Measurements from ENCODE around the gene ZSCAN9. TPM values are rescaled to one million over a fixed set of nuclear protein-coding genes. Genes with fewer than 3 reads are reported as not detected.

ZSCAN9 gene
- total RNA-seq, 1 experiment from 2014 or later, result 14.4 TPM

- no peak overlapping the region for H3K4me3 ChIP-seq (ENCODE audit: low read depth in 2 of 2, low read length in 2 of 2)
- BruUV-seq (replicated peaks), result no TSS peak
- H3K4me1 ChIP-seq (ENCODE audit: control insufficient read depth, insufficient read depth, low read length), result peaks cover 16% of the 10 kb centered on the region; the same call in 1 of the 2 replicates
- in situ Hi-C loops (cut with HindIII; ENCODE audit: low pct_unique_long_range_greater_than_20kb, low sequenced_read_pairs) (no loop called here), intact Hi-C loops (cut with micrococcal nuclease; ENCODE audit: unreplicated experiment) (loop anchor here (5.0 kb wide), 1 partner anchor 83 kb away; no protein-coding TSS in a partner anchor)
- H3K36me3 ChIP-seq (ENCODE audit: control insufficient read depth, insufficient read depth, low read length), result no peaks in the 10 kb centered on the region; the same call in none of the 2 replicates
- H3K27ac ChIP-seq (ENCODE audit: low read length), result no peak overlapping the region; the same call in 1 of the 2 replicates
- H3K27me3 ChIP-seq (ENCODE audit: control insufficient read depth, insufficient read depth, low read length), result no peaks in the 10 kb centered on the region
- no peak for TF ChIP-seq POLR2AphosphoS5 (IDR thresholded peaks at IDR 0.05; ENCODE audit: low read depth, low read length)
- TF ChIP-seq SIN3A (IDR thresholded peaks at IDR 0.05; ENCODE audit: borderline replicate concordance, insufficient read depth, low read depth, low read length), result no peak
- no peak for TF ChIP-seq REST (IDR thresholded peaks at IDR 0.05; ENCODE audit: insufficient read depth in 1 of 2, low read depth in 2 of 2, low read length in 1 of 2)
- no peak for TF ChIP-seq CTCF (IDR thresholded peaks at IDR 0.05)
- no peak for TF ChIP-seq TCF7L2 (IDR thresholded peaks at IDR 0.05; ENCODE audit: low read depth, low read length)
- peak; percentile 45; the same call in 1 of the 2 replicates for ATAC-seq
- ChIA-PET CTCF (no interaction called here), POLR2A (interaction anchor here (0.5 to 0.9 kb wide), 2 partner anchors 128 to 474 kb away, joined by 3 read pairs; partner anchors contain the start of gene ZKSCAN8)
- H3K9me3 ChIP-seq (ENCODE audit: control insufficient read depth, insufficient read depth, low read depth, low read length), result no peaks in the 10 kb centered on the region
- DNase-seq (ENCODE audit: low read depth, low spot score), result peak; percentile 56
Measured at GRCh38 chr6:28269492-28269891, 44.4 kb downstream of the ZSCAN9 start.

GRCh38 chr6:28274888-28275287 lies 49.8 kb downstream of the ZSCAN9 start:
- Histone ChIP-seq H3K4me3 (ENCODE audit: low read depth in 2 of 2, low read length in 2 of 2) (no peak overlapping the region), H3K27ac (ENCODE audit: low read length) (no peak overlapping the region), H3K27me3 (ENCODE audit: control insufficient read depth, insufficient read depth, low read length) (no peaks in the 10 kb centered on the region), H3K4me1 (ENCODE audit: control insufficient read depth, insufficient read depth, low read length) (no peaks in the 10 kb centered on the region), H3K9me3 (ENCODE audit: control insufficient read depth, insufficient read depth, low read depth, low read length) (no peaks in the 10 kb centered on the region), H3K36me3 (ENCODE audit: control insufficient read depth, insufficient read depth, low read length) (no peaks in the 10 kb centered on the region)
- POLR2A ChIA-PET, result no interaction called here
- TF ChIP-seq POLR2AphosphoS5 (IDR thresholded peaks at IDR 0.05; ENCODE audit: low read depth, low read length), result no peak
- no peak for TF ChIP-seq REST (IDR thresholded peaks at IDR 0.05; ENCODE audit: insufficient read depth in 1 of 2, low read depth in 2 of 2, low read length in 1 of 2)
- no peak for TF ChIP-seq TCF7L2 (IDR thresholded peaks at IDR 0.05; ENCODE audit: low read depth, low read length)
- TF ChIP-seq CTCF (IDR thresholded peaks at IDR 0.05), result no peak
- no peak for TF ChIP-seq SIN3A (IDR thresholded peaks at IDR 0.05; ENCODE audit: borderline replicate concordance, insufficient read depth, low read depth, low read length)
- no peak for ATAC-seq
- BruUV-seq (replicated peaks), result no TSS peak
- intact Hi-C loops (cut with micrococcal nuclease; ENCODE audit: unreplicated experiment) (no loop called here), in situ Hi-C loops (cut with HindIII; ENCODE audit: low pct_unique_long_range_greater_than_20kb, low sequenced_read_pairs) (no loop called here)
- no peak for DNase-seq (ENCODE audit: low read depth, low spot score)
- CTCF ChIA-PET, result interaction anchor here (1.0 kb wide), 1 partner anchor 81 kb away, joined by 3 read pairs; no protein-coding TSS in a partner anchor
